Measurements from ENCODE around the gene DKK3. TPM values are rescaled to one million over a fixed set of nuclear protein-coding genes. Genes with fewer than 3 reads are reported as not detected.

Gene DKK3
- total and polyA plus RNA-seq, 4 donors: 3.1 to 9.9 (median 7.1) TPM

DNA sequence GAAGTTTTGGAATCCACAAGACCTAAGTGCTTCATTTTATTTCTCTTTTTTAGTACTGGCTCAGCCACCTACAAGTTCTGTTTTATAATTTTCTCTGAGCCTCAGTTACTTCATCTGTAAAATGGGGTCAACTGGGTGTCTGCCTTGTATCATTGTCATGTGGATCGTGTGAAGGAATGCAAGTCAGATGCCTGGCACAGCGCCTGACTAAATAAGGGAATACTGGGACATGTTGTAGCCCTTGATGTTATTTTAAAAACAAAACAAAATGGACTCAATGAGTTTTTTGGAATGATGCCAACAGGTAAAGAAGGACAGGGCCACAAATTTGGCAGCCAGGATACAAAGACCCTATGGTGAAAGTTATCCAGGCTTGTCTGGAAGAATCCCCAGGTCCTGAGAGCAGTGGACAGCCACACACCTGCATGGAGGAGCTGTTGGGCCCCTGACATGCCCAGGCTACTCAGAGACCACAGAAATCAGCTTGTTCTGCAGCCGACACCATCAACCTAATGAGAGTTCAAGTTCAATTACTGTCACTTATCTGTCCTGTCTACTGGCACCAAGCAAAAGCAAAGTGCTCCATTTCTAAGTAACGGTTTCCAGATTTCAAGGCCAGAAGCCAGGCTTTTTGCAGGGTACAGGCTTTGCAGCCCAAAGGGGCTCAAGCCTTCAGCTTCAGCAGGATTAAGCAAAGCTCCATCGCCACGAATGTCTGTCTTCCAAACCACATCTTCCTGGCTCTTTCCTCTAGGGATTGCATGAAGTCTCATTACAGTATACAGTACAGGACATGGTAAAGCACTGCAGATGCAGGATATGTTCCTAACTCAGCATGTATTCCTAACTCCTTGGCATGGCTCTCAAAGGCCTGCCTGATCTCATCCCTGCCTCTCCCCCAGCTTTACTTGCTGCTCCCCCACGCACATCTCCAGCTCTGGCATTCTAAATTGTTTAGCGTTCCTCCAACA is 18.4 kb downstream of the DKK3 start:
- Histone ChIP-seq H3K36me3 (ENCODE audit: control insufficient read depth in 4 of 4, insufficient read depth in 3 of 4, low read depth in 1 of 4, low read length in 3 of 4) (no peaks in the 10 kb centered on the region), H3K27me3 (ENCODE audit: control insufficient read depth in 4 of 4, insufficient read depth in 4 of 4, low read length in 3 of 4) (no peaks in the 10 kb centered on the region), H3K9ac (ENCODE audit: low read depth in 1 of 2, low read length in 2 of 2) (no peak overlapping the region), H3K4me1 (ENCODE audit: control insufficient read depth in 4 of 4, insufficient read depth in 4 of 4, low read length in 3 of 4) (peaks cover 2 to 16% (median 11%) of the 10 kb centered on the region in 4 donors), H3K4me3 (ENCODE audit: low read depth in 1 of 3, low read length in 3 of 3) (no peak overlapping the region), H3K9me3 (ENCODE audit: control insufficient read depth in 4 of 4, low read length in 3 of 4) (no peaks in the 10 kb centered on the region), H3K27ac (ENCODE audit: low read depth in 1 of 2, low read length in 2 of 2) (no peak overlapping the region)
- 88% methylated on average over 8 of the region's 8 CpGs for WGBS
- no peak for DNase-seq (ENCODE audit: low spot score)
- no peak for TF ChIP-seq RXRA (IDR thresholded peaks at IDR 0.05)
- TF ChIP-seq, protein P1, sequence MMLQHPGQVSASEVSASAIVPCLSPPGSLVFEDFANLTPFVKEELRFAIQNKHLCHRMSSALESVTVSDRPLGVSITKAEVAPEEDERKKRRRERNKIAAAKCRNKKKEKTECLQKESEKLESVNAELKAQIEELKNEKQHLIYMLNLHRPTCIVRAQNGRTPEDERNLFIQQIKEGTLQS (IDR thresholded peaks at IDR 0.05): no peak
- TF ChIP-seq SP1 (IDR thresholded peaks at IDR 0.05): no peak
- TF ChIP-seq, protein P2, sequence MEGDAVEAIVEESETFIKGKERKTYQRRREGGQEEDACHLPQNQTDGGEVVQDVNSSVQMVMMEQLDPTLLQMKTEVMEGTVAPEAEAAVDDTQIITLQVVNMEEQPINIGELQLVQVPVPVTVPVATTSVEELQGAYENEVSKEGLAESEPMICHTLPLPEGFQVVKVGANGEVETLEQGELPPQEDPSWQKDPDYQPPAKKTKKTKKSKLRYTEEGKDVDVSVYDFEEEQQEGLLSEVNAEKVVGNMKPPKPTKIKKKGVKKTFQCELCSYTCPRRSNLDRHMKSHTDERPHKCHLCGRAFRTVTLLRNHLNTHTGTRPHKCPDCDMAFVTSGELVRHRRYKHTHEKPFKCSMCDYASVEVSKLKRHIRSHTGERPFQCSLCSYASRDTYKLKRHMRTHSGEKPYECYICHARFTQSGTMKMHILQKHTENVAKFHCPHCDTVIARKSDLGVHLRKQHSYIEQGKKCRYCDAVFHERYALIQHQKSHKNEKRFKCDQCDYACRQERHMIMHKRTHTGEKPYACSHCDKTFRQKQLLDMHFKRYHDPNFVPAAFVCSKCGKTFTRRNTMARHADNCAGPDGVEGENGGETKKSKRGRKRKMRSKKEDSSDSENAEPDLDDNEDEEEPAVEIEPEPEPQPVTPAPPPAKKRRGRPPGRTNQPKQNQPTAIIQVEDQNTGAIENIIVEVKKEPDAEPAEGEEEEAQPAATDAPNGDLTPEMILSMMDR (IDR thresholded peaks at IDR 0.05; ENCODE audit: low read depth, low read length, missing input control): no peak
- no peak for TF ChIP-seq REST (IDR thresholded peaks at IDR 0.05)

GRCh38 chr11:11988681-11989261 is 19.7 kb downstream of the DKK3 start:
- H3K27ac ChIP-seq (ENCODE audit: low read depth in 1 of 2, low read length in 2 of 2): no peak overlapping the region

More at GRCh38 chr11:11988681-11989261, 19.7 kb downstream of the DKK3 start:
- H3K9me3 ChIP-seq (ENCODE audit: control insufficient read depth in 4 of 4, low read length in 3 of 4): no peaks in the 10 kb centered on the region
- peaks cover 2 to 16% (median 11%) of the 10 kb centered on the region in 4 donors for H3K4me1 ChIP-seq (ENCODE audit: control insufficient read depth in 4 of 4, insufficient read depth in 4 of 4, low read length in 3 of 4)
- H3K9ac ChIP-seq (ENCODE audit: low read depth in 1 of 2, low read length in 2 of 2): no peak overlapping the region
- H3K36me3 ChIP-seq (ENCODE audit: control insufficient read depth in 4 of 4, insufficient read depth in 3 of 4, low read depth in 1 of 4, low read length in 3 of 4): no peaks in the 10 kb centered on the region
- no peak overlapping the region for H3K4me3 ChIP-seq (ENCODE audit: low read depth in 1 of 3, low read length in 3 of 3)
- WGBS: 97% methylated on average over 5 of the region's 5 CpGs
- TF ChIP-seq REST (IDR thresholded peaks at IDR 0.05): no peak
- TF ChIP-seq TAF1 (conservative IDR thresholded peaks at IDR 0.05): no peak
- TF ChIP-seq, protein P3, sequence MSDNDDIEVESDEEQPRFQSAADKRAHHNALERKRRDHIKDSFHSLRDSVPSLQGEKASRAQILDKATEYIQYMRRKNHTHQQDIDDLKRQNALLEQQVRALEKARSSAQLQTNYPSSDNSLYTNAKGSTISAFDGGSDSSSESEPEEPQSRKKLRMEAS (IDR thresholded peaks at IDR 0.05): no peak
- TF ChIP-seq GABPA (IDR thresholded peaks at IDR 0.05 in 1 of 2, conservative IDR thresholded peaks at IDR 0.05 in 1 of 2): no peak
- TF ChIP-seq JUND (IDR thresholded peaks at IDR 0.05): no peak
- TF ChIP-seq YY1 (IDR thresholded peaks at IDR 0.05): no peak
- TF ChIP-seq, protein P2 (IDR thresholded peaks at IDR 0.05; ENCODE audit: low read depth, low read length, missing input control): no peak
- TF ChIP-seq FOXA1 (IDR thresholded peaks at IDR 0.05): no peak
- no peak for TF ChIP-seq ZBTB33 (IDR thresholded peaks at IDR 0.05)
- TF ChIP-seq EGR1 (IDR thresholded peaks at IDR 0.05; ENCODE audit: low read depth in 2 of 2): no peak
- TF ChIP-seq RXRA (IDR thresholded peaks at IDR 0.05): no peak
- TF ChIP-seq HNF4A (conservative IDR thresholded peaks at IDR 0.05): no peak
- DNase-seq (ENCODE audit: low spot score): no peak
- no peaks in the 10 kb centered on the region for H3K27me3 ChIP-seq (ENCODE audit: control insufficient read depth in 4 of 4, insufficient read depth in 4 of 4, low read length in 3 of 4)
